ENCODE measurements around the gene SULT2B1. TPM values are rescaled to one million over a fixed set of nuclear protein-coding genes. Genes with fewer than 3 reads are reported as not detected.

SULT2B1 gene
- total RNA-seq, 2 experiments from 2014 or later, result not detected

GRCh38 chr19:48644355-48644754 lies 92.4 kb downstream of the SULT2B1 start:
- H3K4me3 Mint-ChIP-seq, result no peak overlapping the region
- ATAC-seq (no peak), DNase-seq (no peak)
- no peak overlapping the region for H3K27ac Mint-ChIP-seq
- CTCF ChIA-PET, result interaction anchor here (2.0 to 3.9 kb wide), 5 partner anchors 31 to 198 kb away, joined by 10 to 27 read pairs (median 19); partner anchors contain the start of gene RASIP1
- no peaks in the 10 kb centered on the region for H3K9me3 Mint-ChIP-seq (ENCODE audit: low read depth)
- peaks cover 32% of the 10 kb centered on the region for H3K4me1 Mint-ChIP-seq
- no peaks in the 10 kb centered on the region for H3K36me3 Mint-ChIP-seq
- peaks cover 5% of the 10 kb centered on the region for H3K27me3 Mint-ChIP-seq

GRCh38 chr19:48644839-48645619 lies 93.1 kb downstream of the SULT2B1 start:
- Mint-ChIP-seq H3K4me1 (peaks cover 32% of the 10 kb centered on the region), H3K9me3 (ENCODE audit: low read depth) (no peaks in the 10 kb centered on the region), H3K27ac (peak overlapping the region; percentile 77), H3K4me3 (peak overlapping the region; percentile 74), H3K36me3 (no peaks in the 10 kb centered on the region), H3K27me3 (peaks cover 3% of the 10 kb centered on the region)
- peak; percentile 85 for DNase-seq
- CTCF ChIA-PET, result interaction anchor here (0.8 to 3.9 kb wide), 24 partner anchors 8 to 348 kb away, joined by 3 to 27 read pairs (median 5); partner anchors contain the start of genes BCAT2, DBP, HSD17B14 and RASIP1
- ATAC-seq, result peak; percentile 71

- DNase-seq, result no peak
- no peaks in the 10 kb centered on the region for H3K9me3 Mint-ChIP-seq (ENCODE audit: low read depth)
- H3K36me3 Mint-ChIP-seq, result no peaks in the 10 kb centered on the region
- H3K4me1 Mint-ChIP-seq, result peaks cover 31% of the 10 kb centered on the region
- peaks cover 3% of the 10 kb centered on the region for H3K27me3 Mint-ChIP-seq
- CTCF ChIA-PET, result interaction anchor here (0.7 to 3.9 kb wide), 29 partner anchors 9 to 348 kb away, joined by 3 to 27 read pairs (median 5); partner anchors contain the start of genes BCAT2, DBP, HSD17B14 and RASIP1
- H3K27ac Mint-ChIP-seq, result peak overlapping the region; percentile 69
- peak overlapping the region; percentile 74 for H3K4me3 Mint-ChIP-seq
- ATAC-seq, result no peak
Measured at GRCh38 chr19:48645620-48646000, 93.6 kb downstream of the SULT2B1 start.

- H3K36me3 Mint-ChIP-seq, result no peaks in the 10 kb centered on the region
- DNase-seq (peak; percentile 94), ATAC-seq (peak; percentile 90)
- H3K4me3 Mint-ChIP-seq, result peak within 1 kb of the TSS; percentile 74
- peaks cover 33% of the 10 kb centered on the region for H3K4me1 Mint-ChIP-seq
- H3K27ac Mint-ChIP-seq, result peak within 1 kb of the TSS; percentile 77
- CTCF ChIA-PET, result interaction anchor here (0.7 to 3.9 kb wide), 29 partner anchors 9 to 347 kb away, joined by 3 to 27 read pairs (median 5); partner anchors contain the start of genes BCAT2, DBP, HSD17B14 and RASIP1
- no peaks in the 10 kb centered on the region for H3K9me3 Mint-ChIP-seq (ENCODE audit: low read depth)
- H3K27me3 Mint-ChIP-seq, result peaks cover 2% of the 10 kb centered on the region
Measured at GRCh38 chr19:48646001-48646721, 94.2 kb downstream of the SULT2B1 start, which contains the start of gene CA11. Gene CA11, minus strand, starts transcription at chr19:48646187. Its CDS starts 555 bp downstream, at chr19:48645632.

- DNase-seq (no peak), ATAC-seq (no peak)
- Mint-ChIP-seq H3K4me1 (peaks cover 33% of the 10 kb centered on the region), H3K9me3 (ENCODE audit: low read depth) (no peaks in the 10 kb centered on the region), H3K27me3 (no peaks in the 10 kb centered on the region), H3K36me3 (no peaks in the 10 kb centered on the region), H3K4me3 (peak overlapping the region; percentile 42), H3K27ac (peak overlapping the region; percentile 77)
- CTCF ChIA-PET, result interaction anchor here (0.9 to 3.9 kb wide), 10 partner anchors 10 to 324 kb away, joined by 3 to 27 read pairs (median 6); partner anchors contain the start of genes DBP and RASIP1
Measured at GRCh38 chr19:48646722-48647216, 94.8 kb downstream of the SULT2B1 start.

- Mint-ChIP-seq H3K27me3 (no peaks in the 10 kb centered on the region), H3K27ac (no peak overlapping the region), H3K4me3 (no peak overlapping the region), H3K4me1 (peaks cover 38% of the 10 kb centered on the region), H3K9me3 (ENCODE audit: low read depth) (no peaks in the 10 kb centered on the region), H3K36me3 (no peaks in the 10 kb centered on the region)
- CTCF ChIA-PET, result interaction anchor here (1.2 kb wide), 1 partner anchor 322 kb away, joined by 3 read pairs; no protein-coding TSS in a partner anchor
- no peak for ATAC-seq
- DNase-seq, result no peak
Measured at GRCh38 chr19:48648134-48648533, 96.2 kb downstream of the SULT2B1 start.

Other genes with a start within 250 kb of the SULT2B1 start
- 100 to 1,000 TPM; 291 to 294 TPM for gene EMP3, start 226.6 kb upstream of the SULT2B1 start, total RNA-seq
- 10 to 100 TPM; 16.7 to 22.3 TPM for gene TMEM143, start 188.2 kb upstream of the SULT2B1 start, total RNA-seq
- not detected for gene SYNGR4, start 187.8 kb upstream of the SULT2B1 start, total RNA-seq
- 10 to 100 TPM; 64.8 to 72.2 TPM for gene KDELR1, start 160.6 kb upstream of the SULT2B1 start, total RNA-seq
- gene GRIN2D, start 158.5 kb upstream of the SULT2B1 start, total RNA-seq, result under 1 TPM; 0.09 to 0.18 TPM
- 10 to 100 TPM; 37.9 to 58.7 TPM for gene GRWD1, start 106.2 kb upstream of the SULT2B1 start, total RNA-seq
- 1 to 10 TPM in 1 of 2 experiments, under 1 TPM in 1; 0.85 to 1.5 TPM for gene KCNJ14, start 96.6 kb upstream of the SULT2B1 start, total RNA-seq
- 10 to 100 TPM; 42.5 to 47.8 TPM for gene CYTH2, start 82.8 kb upstream of the SULT2B1 start, total RNA-seq
- 1 to 10 TPM; 3.5 to 5.3 TPM for gene LMTK3, start 40.3 kb upstream of the SULT2B1 start, total RNA-seq
- gene SPACA4, start 54.6 kb downstream of the SULT2B1 start, total RNA-seq, result not detected
- gene FAM83E, start 62.9 kb downstream of the SULT2B1 start, total RNA-seq, result 1 to 10 TPM; 2.8 to 4.1 TPM
- 1,000 to 10,000 TPM; 1,413 to 1,465 TPM for gene RPL18, start 67.0 kb downstream of the SULT2B1 start, total RNA-seq
- 10 to 100 TPM; 37.3 to 43.4 TPM for gene SPHK2, start 67.3 kb downstream of the SULT2B1 start, total RNA-seq
- 10 to 100 TPM; 11.3 to 18.0 TPM for gene DBP, start 85.2 kb downstream of the SULT2B1 start, total RNA-seq
- gene CA11, start 94.0 kb downstream of the SULT2B1 start, total RNA-seq, result 1 to 10 TPM; 6.0 to 7.2 TPM
- gene NTN5, start 120.8 kb downstream of the SULT2B1 start, total RNA-seq, result under 1 TPM; 0.64 to 0.87 TPM
- gene FUT2, start 143.8 kb downstream of the SULT2B1 start, total RNA-seq, result not detected
- 1 to 10 TPM; 1.0 to 1.1 TPM for gene MAMSTR, start 167.6 kb downstream of the SULT2B1 start, total RNA-seq
- not detected for gene RASIP1, start 188.4 kb downstream of the SULT2B1 start, total RNA-seq
- gene IZUMO1, start 194.7 kb downstream of the SULT2B1 start, total RNA-seq, result not detected
- gene FUT1, start 200.5 kb downstream of the SULT2B1 start, total RNA-seq, result under 1 TPM; 0.06 to 0.09 TPM
- not detected for gene FGF21, start 203.4 kb downstream of the SULT2B1 start, total RNA-seq